ENCODE data around the gene MED13.
A peak's percentile ranks its signal among the peaks of the same experiment; 100 is the strongest.
"Not testable (repeated sequence)": the region's sequence is repeated elsewhere in the genome, so short reads cannot be mapped to it uniquely, and the experiment has no call there.

The MED13 gene

DNA sequence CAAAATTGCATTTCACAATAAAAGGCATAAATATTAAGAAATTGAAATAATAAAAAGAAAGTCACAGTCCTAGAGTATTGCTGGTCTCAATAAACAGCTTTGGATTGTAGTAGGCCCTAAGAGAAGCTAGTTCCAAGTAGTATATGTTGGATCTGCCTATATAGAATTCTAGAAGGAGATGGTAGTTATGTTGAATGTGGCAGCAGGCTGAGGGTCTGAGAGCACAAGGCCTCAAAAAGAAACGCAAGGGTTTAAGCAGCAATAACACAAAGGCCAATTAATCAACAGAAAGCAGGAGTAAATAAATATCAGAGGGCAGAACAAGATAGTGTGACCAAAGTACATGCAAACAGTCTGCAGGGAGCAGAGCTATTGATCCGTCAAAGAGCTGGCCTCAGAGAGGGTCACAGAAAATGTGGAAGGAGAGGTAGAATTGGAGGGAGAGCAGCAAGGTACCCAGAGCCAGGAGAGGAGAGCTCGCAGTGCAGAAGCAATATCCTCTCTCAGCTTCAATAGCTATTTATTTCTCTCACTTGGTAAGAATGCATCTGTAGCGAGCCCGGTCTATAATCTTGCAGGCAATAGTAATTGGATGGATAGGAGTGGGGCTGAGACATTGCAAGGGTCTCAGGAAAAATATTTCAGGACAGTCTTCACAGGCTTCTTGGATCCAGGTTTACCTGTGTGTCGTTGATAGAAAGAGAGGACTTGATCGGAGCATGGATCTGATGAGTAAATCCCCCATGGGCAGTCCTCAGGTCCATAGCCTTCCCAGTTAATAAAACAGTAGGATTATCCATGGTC is 25.1 kb upstream of the MED13 start:
- no peak for DNase-seq

DNA sequence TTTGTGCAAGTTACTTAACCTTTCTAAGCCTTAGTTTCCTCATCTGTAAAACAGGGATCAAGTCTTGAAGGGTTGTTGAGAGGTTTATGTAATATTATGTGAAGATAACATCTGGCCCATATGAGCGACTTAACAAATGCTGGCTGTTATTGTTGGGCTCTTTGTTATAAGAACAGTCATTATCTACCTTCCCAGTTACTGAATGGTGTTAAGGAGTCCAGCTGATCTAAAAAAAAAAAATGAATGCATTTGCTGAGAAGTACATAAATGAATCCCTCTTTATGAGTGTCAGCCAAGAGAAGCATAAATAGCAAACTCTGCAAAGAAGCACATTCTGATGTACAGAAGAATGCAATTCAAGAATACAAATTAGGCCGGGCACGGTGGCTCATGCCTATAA is 24.3 kb upstream of the MED13 start:
- no peak for DNase-seq

DNA sequence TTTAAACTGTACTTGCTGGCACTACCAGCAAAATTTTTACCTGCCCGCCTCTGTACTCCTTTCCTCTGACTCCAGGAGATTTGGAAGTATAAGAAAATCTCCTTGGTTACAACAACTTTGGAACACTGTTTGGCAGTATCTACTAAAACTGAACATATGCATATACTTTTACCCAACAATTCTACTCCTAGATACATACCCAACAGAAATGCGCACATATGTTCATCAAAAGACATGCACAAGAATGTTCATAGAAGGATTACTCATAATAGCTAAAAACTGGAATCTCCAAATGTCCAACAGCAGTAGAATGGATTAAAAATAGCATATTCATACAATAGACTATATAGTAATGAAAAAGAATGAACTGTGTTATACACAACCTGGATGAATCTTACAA is 21.7 kb upstream of the MED13 start:
- DNase-seq = no peak

DNA sequence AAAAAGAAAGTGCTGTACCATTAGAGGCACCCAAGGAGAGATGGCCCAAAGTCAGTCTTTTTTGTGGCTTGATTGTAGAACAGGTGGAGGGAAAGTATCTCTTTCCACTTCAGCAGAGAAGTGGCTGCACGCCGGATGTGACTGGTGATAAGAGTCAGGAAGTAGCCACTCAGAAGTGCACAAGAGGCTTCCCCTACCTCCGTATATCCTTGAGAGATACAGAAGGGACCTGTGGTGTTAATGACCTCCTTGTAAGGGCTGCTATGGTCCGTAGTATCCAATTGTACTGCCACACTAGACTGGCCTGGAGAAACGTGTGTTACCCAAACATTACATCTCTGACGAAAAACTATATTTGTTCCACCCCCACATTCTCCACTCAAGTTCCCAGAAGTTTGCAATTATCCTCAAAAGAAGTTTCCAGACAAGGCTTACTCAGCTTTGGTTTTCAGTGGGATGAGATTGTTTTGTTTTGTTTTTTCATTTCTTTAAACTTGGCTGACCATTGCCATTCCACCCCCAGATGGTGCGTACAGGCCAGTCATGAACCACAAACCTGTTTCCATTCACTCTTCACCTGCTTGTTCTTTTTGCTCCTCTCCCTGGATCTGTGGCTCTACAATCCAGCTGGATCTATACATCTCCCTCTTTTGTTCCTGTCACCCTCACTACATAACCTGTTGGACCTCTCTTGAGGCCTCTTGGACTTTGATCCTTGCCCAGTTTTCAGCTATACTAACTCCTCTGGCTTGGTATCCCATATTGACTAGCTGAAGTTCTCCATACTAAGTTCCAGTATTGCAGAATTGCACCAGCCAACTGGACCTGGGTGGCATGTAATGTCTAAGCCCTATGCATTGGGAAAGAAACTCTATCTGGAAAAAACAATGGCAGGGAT is 20.7 kb upstream of the MED13 start:
- DNase-seq = no peak

DNA sequence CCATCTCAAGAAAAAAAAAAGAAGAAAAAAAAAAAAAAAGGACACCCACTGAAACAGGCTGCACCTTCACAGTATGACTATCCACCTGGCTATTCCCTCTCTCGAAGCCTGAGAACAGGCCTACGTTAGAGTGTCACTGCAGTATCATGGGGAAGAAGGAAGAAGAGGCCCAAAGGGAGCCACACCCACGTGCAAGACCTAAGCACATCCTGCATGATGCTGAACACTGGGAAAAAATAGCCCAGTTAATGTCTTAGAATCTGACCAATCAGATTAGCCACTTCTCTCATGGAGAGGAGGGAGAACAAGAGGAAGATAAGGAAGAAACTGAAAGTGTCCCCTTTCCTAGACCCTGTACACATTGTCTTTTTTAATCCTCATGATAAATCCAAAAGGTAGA is 19.5 kb upstream of the MED13 start:
- DNase-seq = no peak

DNA sequence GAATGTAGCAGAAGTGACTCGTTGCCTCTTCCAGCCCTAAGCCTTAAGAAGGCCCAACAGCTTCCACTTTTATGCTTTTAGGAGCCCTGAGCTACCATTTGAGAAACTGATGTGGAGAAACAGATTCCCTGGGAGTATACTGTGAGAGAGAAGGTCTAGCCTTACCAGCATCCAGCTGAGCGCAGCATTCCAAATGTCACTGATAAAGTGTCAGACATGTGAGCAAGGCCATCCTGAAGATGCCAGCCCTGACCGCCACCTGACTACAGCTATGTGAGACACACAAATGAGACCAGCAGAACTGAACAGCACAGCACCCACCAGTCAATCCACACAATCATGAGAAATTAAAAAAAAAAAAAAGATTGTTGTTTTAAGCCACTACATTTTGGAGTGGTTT is 18.6 kb upstream of the MED13 start:
- DNase-seq = no peak

DNA sequence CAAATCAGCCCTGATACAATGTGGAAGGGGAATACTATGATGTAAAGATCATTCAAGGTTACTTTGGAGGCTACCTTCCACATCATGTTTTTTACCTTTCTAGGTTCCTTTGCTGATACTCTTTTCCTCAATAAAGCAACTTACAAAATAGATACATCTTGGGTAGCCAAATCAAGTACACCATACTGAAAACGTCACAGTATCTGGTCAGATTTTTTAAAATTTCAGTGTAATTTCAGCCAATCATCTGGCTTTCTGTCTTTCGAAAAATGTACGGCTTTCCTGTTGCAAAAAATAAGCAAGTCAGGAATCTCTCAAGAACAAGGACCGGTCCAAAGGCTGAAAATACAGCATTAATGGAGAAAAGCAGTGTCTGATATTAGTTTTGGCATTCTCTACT is 15.6 kb upstream of the MED13 start:
- DNase-seq = no peak

DNA sequence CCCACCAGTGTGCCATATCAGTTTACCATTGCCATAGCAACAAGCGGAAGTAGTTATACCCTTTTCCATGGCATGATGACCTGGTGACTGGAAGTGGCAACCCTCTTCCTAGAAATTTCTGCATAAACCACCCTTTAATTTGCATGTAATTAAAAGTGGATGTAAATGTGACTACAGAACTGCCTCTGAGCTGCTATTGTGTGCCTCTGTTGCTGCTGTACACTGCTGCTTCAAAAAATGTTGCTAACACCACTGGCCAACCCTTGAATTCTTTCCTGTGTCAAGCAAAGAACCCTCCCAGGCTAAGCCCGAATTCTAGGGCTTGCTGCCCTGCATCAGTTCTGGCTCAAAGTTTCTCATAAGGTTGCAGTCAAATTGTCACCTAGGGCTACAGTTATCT is 12.9 kb upstream of the MED13 start:
- DNase-seq = no peak

DNA sequence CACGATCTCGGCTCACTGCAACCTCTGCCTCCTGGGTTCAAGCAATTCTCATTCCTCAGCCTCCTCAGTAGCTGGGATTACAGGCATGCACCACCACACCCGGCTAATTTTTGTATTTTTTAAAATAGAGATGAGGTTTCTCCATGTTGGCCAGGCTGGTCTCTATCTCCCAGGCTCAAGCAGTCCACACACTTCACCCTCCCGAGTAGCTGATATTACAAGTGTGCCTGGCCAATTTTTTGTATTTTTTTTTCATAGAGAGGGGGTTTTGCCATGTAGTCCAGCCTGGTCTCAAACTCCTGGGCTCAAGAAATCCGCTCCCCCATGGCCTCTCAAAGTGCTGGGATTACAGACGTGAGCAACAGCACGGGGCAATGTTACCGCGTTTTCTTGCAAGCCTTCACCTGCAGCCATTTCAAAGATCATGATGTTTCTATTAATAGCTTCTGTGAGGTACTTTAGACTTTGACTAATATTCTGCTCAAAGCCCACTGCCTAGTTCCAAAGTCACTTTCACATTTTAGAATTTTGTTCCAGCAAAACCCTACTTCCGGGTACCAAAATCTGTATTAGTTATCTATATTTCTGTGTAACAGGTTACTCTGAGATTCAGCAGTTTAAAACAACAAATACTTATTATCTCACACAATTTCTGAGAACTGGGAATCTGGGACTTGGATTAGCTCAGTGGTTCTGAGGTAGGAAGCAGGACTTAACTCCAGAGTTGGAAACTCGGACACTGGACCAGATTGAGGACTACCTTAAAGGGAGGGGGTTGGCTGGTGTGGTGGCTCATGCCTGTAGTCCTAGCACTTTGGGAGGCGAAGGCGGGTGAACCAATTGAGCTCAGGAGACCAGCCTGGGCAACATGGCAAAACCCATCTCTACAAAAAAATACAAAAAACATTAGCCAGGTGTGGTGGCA is 12.0 kb upstream of the MED13 start:
- no peak for DNase-seq

DNA sequence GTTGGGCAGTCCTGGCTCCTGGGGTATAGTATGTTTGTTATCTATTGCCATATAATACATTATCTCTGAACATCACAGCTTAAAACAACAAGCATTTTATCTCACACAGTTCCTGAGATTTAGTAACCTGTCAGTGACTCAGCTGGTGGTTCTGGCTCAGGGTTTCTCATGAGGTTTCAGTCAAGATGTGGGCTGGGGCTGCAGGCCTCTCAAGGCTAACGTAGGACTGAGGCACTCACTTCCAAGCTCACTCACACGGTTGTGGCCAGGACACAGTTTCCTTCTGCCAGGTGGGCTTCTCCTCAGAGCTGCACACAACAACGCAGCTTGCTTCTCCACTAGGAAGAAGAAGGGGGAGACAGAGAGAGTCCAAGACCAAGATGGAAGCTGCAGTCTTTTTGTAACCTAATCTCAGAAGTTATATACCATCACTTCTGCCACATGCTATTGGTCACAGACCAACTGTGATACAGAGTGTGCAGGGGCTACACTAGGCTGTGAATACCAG is 10.3 kb upstream of the MED13 start:
- no peak for DNase-seq

DNA sequence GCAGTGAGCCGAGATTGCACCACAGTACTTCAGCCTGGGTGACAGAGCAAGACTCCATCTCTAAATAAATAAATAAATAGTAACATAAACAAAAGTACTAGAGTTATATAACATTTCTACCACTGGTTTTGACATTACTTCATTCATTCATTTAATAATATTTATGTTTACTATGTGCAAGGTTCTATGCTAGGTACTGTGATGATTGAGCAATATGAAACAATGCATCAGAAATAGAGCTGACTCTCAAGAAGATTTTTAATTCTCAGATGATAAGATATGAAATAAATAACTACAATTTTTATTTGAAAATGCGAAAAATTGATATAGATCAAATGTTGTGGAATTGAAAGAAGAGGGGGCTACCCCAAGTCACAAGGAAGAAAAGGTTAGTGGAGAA is 8.9 kb upstream of the MED13 start:
- no peak for DNase-seq

DNA sequence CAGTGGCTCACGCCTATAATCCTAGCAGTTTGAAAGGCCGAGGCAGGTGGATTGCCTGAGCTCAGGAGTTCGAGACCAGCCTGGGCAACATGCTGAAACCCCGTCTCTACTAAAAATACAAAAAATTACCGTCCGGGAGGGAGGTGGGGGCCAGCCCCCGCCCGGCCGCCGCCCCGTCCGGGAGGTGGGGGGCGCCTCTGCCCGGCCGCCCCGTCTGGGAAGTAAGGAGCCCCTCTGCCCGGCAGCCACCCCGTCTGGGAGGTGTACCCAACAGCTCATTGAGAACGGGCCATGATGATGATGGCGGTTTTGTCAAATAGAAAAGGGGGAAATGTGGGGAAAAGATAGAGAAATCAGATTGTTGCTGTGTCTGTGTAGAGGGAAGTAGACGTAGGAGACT is 7.8 kb upstream of the MED13 start:
- not testable (repeated sequence) for DNase-seq

DNA sequence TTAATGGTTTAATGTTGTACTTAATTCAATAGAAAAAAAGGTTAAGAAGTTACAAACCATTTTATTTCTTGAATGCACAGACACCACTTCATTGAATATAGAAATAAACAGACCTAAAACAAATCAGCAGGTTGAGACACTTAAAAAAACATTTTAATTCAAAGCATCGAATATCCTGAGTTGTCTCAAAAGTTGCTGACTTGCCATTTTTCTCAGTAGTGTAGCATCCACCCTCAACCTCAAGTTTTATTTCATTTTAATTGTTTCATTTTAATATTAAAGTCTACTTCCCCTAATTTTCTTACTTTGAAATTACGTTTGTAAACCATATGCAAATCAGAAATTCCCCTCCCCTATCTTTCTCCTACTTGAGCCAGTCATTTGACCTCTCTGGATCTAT is 5.8 kb upstream of the MED13 start:
- no peak for DNase-seq

DNA sequence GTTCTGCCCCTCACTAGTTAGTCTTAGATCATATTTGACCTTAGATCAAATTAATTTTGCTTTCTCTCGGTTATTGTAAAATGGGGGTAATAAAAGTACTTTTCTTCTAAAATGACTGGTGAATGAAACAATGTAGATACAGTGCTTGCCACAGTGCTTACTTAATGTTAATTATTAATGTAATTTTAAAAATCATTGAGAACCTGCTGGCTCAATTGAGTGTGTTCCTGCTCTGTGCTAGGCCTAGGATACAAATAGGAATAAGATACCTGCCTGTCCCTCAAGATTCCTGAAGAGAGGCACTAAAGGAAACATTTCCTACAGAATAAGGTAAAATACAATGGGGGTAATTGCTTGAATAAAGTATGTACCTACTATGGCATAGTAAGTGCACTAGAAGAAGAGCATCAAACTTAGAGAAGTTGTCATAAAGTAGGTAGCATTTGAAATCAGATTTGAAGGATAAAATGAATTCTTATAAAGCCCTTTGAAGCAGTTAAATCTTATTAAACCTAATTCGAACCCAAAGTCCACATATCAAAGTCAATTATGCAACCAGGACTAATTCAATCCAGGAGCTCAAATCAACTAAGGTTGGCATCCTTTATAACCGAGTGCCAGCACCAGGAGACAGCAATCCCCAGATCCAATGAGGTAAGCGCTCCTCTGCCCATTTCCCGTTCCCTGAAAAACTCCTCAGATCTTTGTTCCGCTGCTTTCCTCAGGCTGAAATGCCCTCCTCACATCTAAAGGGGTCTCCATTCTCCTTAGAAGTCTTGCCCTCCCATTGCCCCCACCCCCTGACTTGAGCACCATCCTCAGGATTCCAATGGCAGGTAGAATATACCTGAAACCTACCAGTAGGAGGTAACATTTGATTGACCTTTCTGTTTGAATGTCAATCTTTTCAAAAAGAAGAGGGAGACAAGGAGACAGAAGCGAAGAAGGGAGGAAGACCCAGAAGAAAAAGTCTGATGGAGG is 2.4 kb upstream of the MED13 start:
- DNase-seq = no peak

DNA sequence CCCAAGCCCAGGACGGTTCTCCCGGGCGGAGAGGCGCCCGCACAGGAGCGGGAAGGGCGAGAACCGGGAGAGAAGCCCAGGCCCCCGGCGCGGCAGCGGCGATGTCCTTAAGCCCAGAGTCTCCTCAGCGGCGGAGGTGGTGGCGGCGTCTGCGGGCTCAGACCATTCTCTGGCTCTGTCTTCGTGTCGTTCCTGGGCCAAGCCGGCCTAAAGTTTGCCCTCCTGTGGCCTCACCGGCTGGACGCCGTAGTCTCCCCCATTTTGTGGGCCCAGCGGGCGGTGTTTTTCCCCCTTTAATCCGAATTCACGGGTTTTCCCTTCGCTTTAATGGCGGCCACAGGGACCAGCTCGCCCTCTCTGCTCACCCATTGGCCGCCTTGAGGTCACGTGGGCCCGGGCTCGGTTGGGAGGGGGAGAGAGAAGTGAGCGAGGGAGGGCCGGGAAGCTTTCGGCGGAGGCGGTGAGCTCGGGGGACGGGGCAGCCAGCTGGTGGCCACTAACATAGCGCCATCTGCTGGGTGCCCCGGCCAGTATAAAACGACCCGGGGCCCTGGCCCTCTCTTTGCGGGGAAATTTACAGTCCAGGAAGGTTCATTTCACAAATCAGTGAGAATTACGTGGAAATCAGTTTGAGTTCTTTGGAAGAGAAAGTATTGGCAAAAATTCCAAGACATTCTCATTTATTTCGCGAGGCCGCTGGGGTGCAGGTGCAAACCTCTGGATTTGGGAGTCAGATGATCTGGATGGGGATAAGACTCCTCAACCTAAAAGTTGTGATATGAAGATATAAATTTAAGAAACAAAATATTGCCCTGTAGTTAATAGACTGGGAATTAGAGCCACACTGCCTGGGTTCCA is 762 bp upstream of the MED13 start:
- peak; percentile 95 for DNase-seq

DNA sequence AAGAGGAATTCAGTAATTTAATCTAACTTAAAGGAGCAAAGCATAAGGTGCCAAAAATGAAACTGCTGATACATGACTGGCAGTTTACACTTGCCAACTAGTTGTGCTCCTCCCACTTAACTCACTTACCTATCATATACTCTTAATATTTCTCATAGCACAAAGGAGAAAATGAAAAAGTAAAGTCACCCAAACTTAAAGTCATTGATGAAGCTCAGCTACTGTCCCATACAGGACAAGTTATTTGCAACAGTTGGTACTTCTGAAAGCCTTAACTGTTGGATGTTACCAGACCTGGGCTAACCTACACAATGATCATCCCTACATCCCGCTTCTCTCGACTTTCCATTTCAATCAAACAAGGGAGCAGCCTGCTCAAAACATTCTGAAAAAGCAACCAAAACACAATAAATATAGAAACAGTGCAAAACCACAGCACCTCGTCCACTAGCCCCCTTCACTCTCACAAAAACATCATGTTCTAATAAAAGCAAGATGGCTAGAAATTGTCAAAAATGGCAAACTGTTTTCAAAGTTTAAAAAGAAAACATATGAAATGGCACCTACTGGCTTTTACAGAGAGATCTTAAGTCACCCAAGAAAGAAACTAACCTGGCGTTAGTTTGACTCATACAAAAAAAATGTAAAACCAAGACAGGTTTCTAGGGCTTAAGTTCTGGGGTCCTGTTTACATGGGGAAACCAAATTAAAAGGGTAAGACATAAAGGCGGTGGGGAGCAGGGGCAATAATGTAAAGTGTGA is 868 bp downstream of the MED13 start:
- no peak for DNase-seq

DNA sequence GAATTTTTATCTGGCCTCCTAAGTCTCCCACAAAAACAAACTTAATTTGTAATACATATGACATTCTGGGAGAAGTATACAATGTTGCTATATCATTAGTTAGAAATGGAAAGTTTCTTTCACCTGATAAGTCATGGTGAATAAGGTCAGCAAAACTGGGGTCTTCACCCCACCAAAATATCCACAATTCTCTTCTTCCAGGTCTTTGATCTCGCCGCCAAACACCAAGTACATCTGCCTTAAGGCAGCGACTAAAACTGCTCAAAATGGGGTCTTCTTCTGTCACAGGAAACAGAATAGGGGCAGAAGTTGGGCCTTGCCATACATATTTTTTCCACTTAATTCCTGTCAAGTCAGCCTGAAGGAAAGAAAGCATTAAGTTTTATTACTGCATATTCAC is 2.1 kb downstream of the MED13 start:
- DNase-seq = no peak

DNA sequence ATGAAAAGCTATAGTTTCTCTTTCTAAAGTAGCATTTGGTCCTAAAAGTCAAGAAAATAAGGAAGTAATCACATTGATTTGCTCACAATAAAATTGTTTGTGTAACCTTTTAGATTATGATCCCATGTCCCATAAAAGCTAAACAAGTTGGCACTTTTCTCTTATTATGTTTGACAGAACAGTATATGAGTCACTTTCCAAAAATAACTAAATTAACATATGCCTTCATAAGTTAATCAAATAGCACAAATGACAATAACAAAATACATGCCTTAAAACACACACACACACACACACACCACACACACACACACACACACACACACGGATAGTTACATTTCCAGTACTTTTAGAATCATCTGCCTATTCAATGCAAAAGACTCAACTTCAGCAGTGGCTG is 2.8 kb downstream of the MED13 start:
- no peak for DNase-seq

DNA sequence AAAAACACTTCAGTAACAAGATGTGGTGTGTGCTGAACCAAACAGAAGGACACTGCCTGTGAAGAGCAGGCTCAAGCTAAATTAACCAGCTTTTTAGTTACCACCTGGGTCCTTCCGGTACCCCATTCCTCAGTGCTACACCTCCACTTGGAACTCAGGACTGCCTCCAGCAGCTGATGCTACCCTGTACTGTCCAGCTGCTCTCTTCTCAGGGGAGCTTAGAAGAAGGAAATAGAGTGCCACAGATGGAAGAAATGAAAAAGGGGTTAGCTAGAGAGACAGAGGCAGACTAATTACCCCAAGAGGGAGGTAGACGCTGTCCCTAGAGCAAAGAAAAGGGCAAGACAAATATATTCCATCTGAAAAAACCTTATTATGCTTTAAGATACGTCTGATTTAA is 5.7 kb downstream of the MED13 start:
- DNase-seq = no peak

DNA sequence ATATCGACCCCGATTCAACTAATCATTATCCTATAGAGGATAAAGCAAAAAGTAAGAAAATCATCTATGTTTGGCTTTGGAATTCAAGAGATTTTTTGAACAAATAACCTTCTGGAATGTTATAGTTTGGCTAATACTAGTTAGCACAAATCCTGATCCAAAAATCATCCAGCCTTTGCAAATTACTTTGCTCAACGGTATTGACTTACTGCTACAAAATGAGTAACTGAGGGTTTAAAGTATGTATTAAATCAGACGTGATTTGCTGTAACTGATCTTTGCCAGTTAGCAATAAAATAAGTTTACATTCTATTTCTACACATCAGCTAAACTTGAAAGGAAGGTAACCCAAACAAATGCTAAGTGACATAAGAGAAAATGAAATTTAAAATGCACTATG is 6.5 kb downstream of the MED13 start:
- no peak for DNase-seq

Measured in NCI-H2107 (cell line).